IMR-90 (cell line): Measurements from ENCODE around the gene CDK5R2. TPM values are rescaled to one million over a fixed set of nuclear protein-coding genes. Genes with fewer than 3 reads are reported as not detected.

Experiments
- ATAC-seq: fragments of 200-7000 bp; cut with Tn5 transposase; 2 replicates; pipeline ENCODE4 v1.9.1; 2020; ENCODE audit warnings: low read depth, mild to moderate bottlenecking, moderate library complexity
- BruUV-seq: library from RNA; stranded (reverse); fragments of 400-500 nt; replicated peaks from 2 replicates; lab custom pipeline; 2021; lab: Mats Ljungman, UMichigan
- CTCF ChIA-PET: fragments of 300-600 bp; formaldehyde crosslinking; extraction: SDS; loops from one replicate; lab custom pipeline; 2021; ENCODE audit warnings: antibody characterized with exemption; lab: Yijun Ruan, JAX
- POLR2A ChIA-PET: fragments of 300-600 bp; sonication (Branson Sonifier 250); formaldehyde crosslinking; loops from one replicate; lab custom pipeline; 2022; ENCODE audit warnings: antibody characterized with exemption; ENCODE audit not compliant: unreplicated experiment; lab: Charles Lee
- DNase-seq: peaks from one replicate; pipeline ENCODE4 v3.0.0; 2013
- H2AFZ ChIP-seq: replicated peaks from 2 replicates; pipeline ENCODE3; 2013; ENCODE audit warnings: low read length, mild to moderate bottlenecking; ENCODE audit not compliant: poor library complexity
- H2AK5ac ChIP-seq: 2 replicates; pipeline ENCODE4 v1.6.1; 2013; ENCODE audit warnings: low read depth, low read length, inconsistent platforms
- H2AK9ac ChIP-seq: replicated peaks from 2 replicates; pipeline ENCODE3; 2013; ENCODE audit warnings: mild to moderate bottlenecking, low read depth, low read length, moderate library complexity; ENCODE audit not compliant: poor library complexity
- H2BK120ac ChIP-seq: 2 replicates; pipeline ENCODE4 v1.6.1; 2013; ENCODE audit warnings: low read depth, low read length, inconsistent platforms
- H2BK15ac ChIP-seq: 3 replicates; pipeline ENCODE4 v1.6.1; 2013; ENCODE audit warnings: low read depth, low read length, inconsistent platforms
- H2BK20ac ChIP-seq: 2 replicates; pipeline ENCODE4 v1.6.1; 2013; ENCODE audit warnings: low read depth, mild to moderate bottlenecking, inconsistent platforms, low read length, moderate library complexity
- H2BK5ac ChIP-seq: 2 replicates; pipeline ENCODE4 v1.6.1; 2013; ENCODE audit warnings: mild to moderate bottlenecking, low read depth, low read length, inconsistent platforms; ENCODE audit not compliant: poor library complexity, severe bottlenecking
- H3K14ac ChIP-seq: replicated peaks from 2 replicates; pipeline ENCODE4 v1.6.1; 2013; ENCODE audit warnings: low read depth, low read length, inconsistent platforms
- H3K18ac ChIP-seq: 2 replicates; pipeline ENCODE4 v1.6.1; 2013; ENCODE audit warnings: low read depth, low read length, control low read depth
- H3K23ac ChIP-seq: 2 replicates; pipeline ENCODE4 v1.6.1; 2013; ENCODE audit warnings: low read depth, low read length, inconsistent platforms
- H3K27ac ChIP-seq: 2 replicates; pipeline ENCODE4 v1.5.1; 2013; ENCODE audit warnings: mild to moderate bottlenecking, control low read depth, low read length; ENCODE audit not compliant: insufficient read depth
- H3K27me3 ChIP-seq: 2 replicates; pipeline ENCODE4 v1.6.1; 2013; ENCODE audit warnings: low read length; ENCODE audit not compliant: control insufficient read depth, insufficient read depth
- H3K36me3 ChIP-seq: 2 replicates; pipeline ENCODE4 v1.6.1; 2013; ENCODE audit warnings: low read length, mixed read lengths; ENCODE audit not compliant: control insufficient read depth, insufficient read depth
- H3K4ac ChIP-seq: 2 replicates; pipeline ENCODE4 v1.6.1; 2013; ENCODE audit warnings: low read depth, low read length, inconsistent platforms
- H3K4me1 ChIP-seq: 2 replicates; pipeline ENCODE4 v1.6.1; 2013; ENCODE audit warnings: low read length, mixed read lengths; ENCODE audit not compliant: control insufficient read depth, insufficient read depth
- H3K4me2 ChIP-seq: 2 replicates; pipeline ENCODE4 v1.6.1; 2013; ENCODE audit warnings: low read depth, mild to moderate bottlenecking, control low read depth, low read length, moderate library complexity
- H3K4me3 ChIP-seq: 2 replicates; pipeline ENCODE4 v1.5.1; 2013; ENCODE audit warnings: low read depth, mild to moderate bottlenecking, control low read depth, low read length, moderate library complexity; ENCODE audit not compliant: insufficient read depth
- H3K56ac ChIP-seq: 2 replicates; pipeline ENCODE4 v1.6.1; 2013; ENCODE audit warnings: low read length, inconsistent platforms; ENCODE audit not compliant: insufficient read depth; ENCODE audit errors: extremely low read depth
- H3K79me1 ChIP-seq, 2 experiments: 2 replicates each; pipeline ENCODE4 v1.6.1; 2013; ENCODE audit warnings: low read length in 2 of 2, inconsistent platforms in 1 of 2, low read depth in 1 of 2
- H3K9ac ChIP-seq: 2 replicates; pipeline ENCODE4 v1.6.1; 2013; ENCODE audit warnings: low read depth, low read length, control low read depth
- H3K9me1 ChIP-seq: 2 replicates; pipeline ENCODE4 v1.6.1; 2013; ENCODE audit warnings: low read length, inconsistent platforms; ENCODE audit not compliant: insufficient read depth
- H3K9me3 ChIP-seq: 2 replicates; pipeline ENCODE4 v1.6.1; 2013; ENCODE audit warnings: low read length; ENCODE audit not compliant: control insufficient read depth, insufficient read depth
- H4K20me1 ChIP-seq: 2 replicates; pipeline ENCODE4 v1.6.1; 2013; ENCODE audit warnings: low read length, inconsistent platforms; ENCODE audit not compliant: insufficient read depth
- H4K5ac ChIP-seq: 2 replicates; pipeline ENCODE4 v1.6.1; 2013; ENCODE audit warnings: mild to moderate bottlenecking, low read depth, low read length, control low read depth
- H4K8ac ChIP-seq, 2 experiments: 2 replicates each; pipeline ENCODE4 v1.6.1; 2013; ENCODE audit warnings: low read depth in 2 of 2, low read length in 2 of 2, control low read depth in 1 of 2, inconsistent platforms in 1 of 2
- H4K91ac ChIP-seq: 2 replicates; pipeline ENCODE4 v1.6.1; 2013; ENCODE audit warnings: low read depth, low read length, inconsistent platforms; ENCODE audit not compliant: insufficient read depth
- BHLHE40 ChIP-seq: fragments of 150-350 bp; IDR thresholded peaks from 2 replicates; pipeline ENCODE4 v1.6.1; 2016; ENCODE audit warnings: mild to moderate bottlenecking, low read depth, low read length
- CEBPB ChIP-seq: IDR thresholded peaks from 2 replicates; pipeline ENCODE4 v1.6.1; 2012; ENCODE audit warnings: low read depth, low read length, improper control_type of control experiment
- CHD1 ChIP-seq: IDR thresholded peaks from 2 replicates; pipeline ENCODE4 v1.6.1; 2012; ENCODE audit warnings: low read depth, low read length, improper control_type of control experiment
- CTCF ChIP-seq: conservative IDR thresholded peaks from 2 replicates; pipeline ENCODE4 v1.5.1; 2012; ENCODE audit warnings: mild to moderate bottlenecking, low read depth, low read length, improper control_type of control experiment
- FOS ChIP-seq: fragments of 150-350 bp; IDR thresholded peaks from 2 replicates; pipeline ENCODE4 v1.6.1; 2016; ENCODE audit warnings: low read depth, low read length
- MAZ ChIP-seq: IDR thresholded peaks from 2 replicates; pipeline ENCODE4 v1.6.1; 2012; ENCODE audit warnings: low read depth, mild to moderate bottlenecking, low read length, improper control_type of control experiment, moderate library complexity, borderline replicate concordance
- MXI1 ChIP-seq: IDR thresholded peaks from 2 replicates; pipeline ENCODE4 v1.6.1; 2012; ENCODE audit warnings: low read depth, mild to moderate bottlenecking, low read length, moderate library complexity, borderline replicate concordance
- NFE2L2 ChIP-seq: fragments of 150-350 bp; IDR thresholded peaks from 2 replicates; pipeline ENCODE4 v1.6.1; 2016; ENCODE audit warnings: low read depth, mild to moderate bottlenecking, low read length
- RAD21 ChIP-seq: IDR thresholded peaks from 2 replicates; pipeline ENCODE4 v1.6.1; 2012; ENCODE audit warnings: low read length, improper control_type of control experiment
- RCOR1 ChIP-seq: IDR thresholded peaks from 2 replicates; pipeline ENCODE4 v1.6.1; 2012; ENCODE audit warnings: mild to moderate bottlenecking, low read length, improper control_type of control experiment; ENCODE audit not compliant: insufficient replicate concordance
- RFX5 ChIP-seq: IDR thresholded peaks from 2 replicates; pipeline ENCODE4 v1.8.0; 2012; ENCODE audit warnings: low read depth, mild to moderate bottlenecking, low read length, moderate library complexity
- SMC3 ChIP-seq: fragments of 150-350 bp; IDR thresholded peaks from 2 replicates; pipeline ENCODE4 v1.6.1; 2016; ENCODE audit warnings: low read depth, mild to moderate bottlenecking, antibody characterized with exemption, low read length, moderate library complexity
- USF2 ChIP-seq: fragments of 150-350 bp; IDR thresholded peaks from 2 replicates; pipeline ENCODE4 v1.6.1; 2017; ENCODE audit warnings: mild to moderate bottlenecking, antibody characterized with exemption, low read length, low read depth
- WGBS, 2 experiments: methylation state at CpG; one replicate each; pipeline versions ENCODE4 v1.1.5 to v1.1.7; 2013; ENCODE audit warnings: missing lambda C conversion rate in 2 of 2; ENCODE audit not compliant: insufficient read length in 1 of 2; ENCODE audit errors: extremely low coverage in 2 of 2; 5-methylcytosine and 5-hydroxymethylcytosine counted together
- dilution Hi-C: fragments of 300-500 bp; cut with HindIII; formaldehyde crosslinking; loops from one replicate; pipeline ENCODE4 v1.14.3; 2018; ENCODE audit warnings: low sequenced_read_pairs; ENCODE audit not compliant: unreplicated experiment
- in situ Hi-C: fragments of 300-500 bp; cut with MboI; formaldehyde crosslinking; loops from 3 replicates; pipeline ENCODE4 v1.14.3; 2019; ENCODE audit warnings: low sequenced_read_pairs, inconsistent platforms, mixed read lengths
- intact Hi-C: fragments of 100-400 bp; cut with micrococcal nuclease; formaldehyde crosslinking; loops from 2 replicates; pipeline ENCODE4 v1.10.0; 2022
- polyA plus RNA-seq, 3 experiments: library from polyadenylated mRNA; depleted of rRNA; stranded (reverse); fragments of >200 nt; gene quantifications; 2 replicates each; pipeline ENCODE4 v1.2.3, GENCODE V29; 2012; ENCODE audit warnings: low replicate concordance in 1 of 3
- total RNA-seq: library from RNA; depleted of rRNA; stranded (reverse); fragments of >200 nt; gene quantifications from 2 replicates; pipeline ENCODE4 v1.2.3, GENCODE V29; 2012
- TF ChIP-seq, protein P1 (sequence below): fragments of 150-350 bp; IDR thresholded peaks from 2 replicates; pipeline ENCODE4 v1.6.1; 2016; ENCODE audit warnings: low read depth, mild to moderate bottlenecking, low read length, moderate library complexity, borderline replicate concordance

Gene CDK5R2
- total and polyA plus RNA-seq, 2 of the 4 experiments (the other 2 are of a cell fraction): not detected

DNA sequence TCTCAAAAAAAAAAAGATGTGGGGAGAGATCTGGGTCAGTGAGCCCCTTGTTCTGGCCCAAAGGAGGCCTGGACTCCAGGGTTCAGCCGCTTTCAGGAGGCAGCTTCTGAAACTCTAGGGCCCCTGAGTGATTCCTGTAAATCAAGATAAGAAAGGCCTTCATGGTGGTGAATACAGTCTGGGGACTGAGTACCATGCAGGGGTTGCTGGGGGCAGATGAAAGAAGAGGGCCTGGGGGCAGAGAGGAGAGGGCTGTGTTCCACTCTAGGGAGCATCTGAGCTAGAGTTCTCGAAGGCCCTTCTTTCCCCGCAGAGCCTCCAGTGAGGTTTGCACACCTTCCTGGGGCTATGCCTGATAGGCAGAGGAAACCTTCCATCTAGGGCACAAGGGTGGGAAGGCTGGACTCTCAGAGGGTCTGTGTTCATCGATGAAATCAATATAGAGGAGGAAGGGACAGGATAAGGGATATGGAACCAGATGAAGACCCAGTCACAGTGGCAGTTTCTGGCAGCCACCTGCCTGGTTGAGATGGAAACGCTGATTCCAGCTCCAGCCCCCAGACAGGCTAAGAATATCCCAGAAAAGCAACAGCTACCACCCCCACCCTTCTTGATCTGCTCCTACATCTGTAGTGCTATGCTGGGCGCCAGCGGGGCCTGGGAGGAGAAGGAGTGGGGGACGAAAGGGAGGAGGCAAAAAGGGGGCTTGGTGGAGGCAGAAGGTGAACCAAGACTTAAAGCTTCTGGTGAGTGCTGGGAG, 4.7 kb upstream of the CDK5R2 start:
- Histone ChIP-seq H3K27me3 (peaks cover 63% of the 10 kb centered on the region), H3K9me3 (no peaks in the 10 kb centered on the region), H4K91ac (no peak overlapping the region), H3K27ac (no peak overlapping the region), H3K36me3 (no peaks in the 10 kb centered on the region), H2AK9ac (no peak overlapping the region), H2BK5ac (no peak overlapping the region), H2BK120ac (no peak overlapping the region), H3K4me1 (no peaks in the 10 kb centered on the region), H3K4me3 (no peak overlapping the region), H4K20me1 (no peaks in the 10 kb centered on the region; the same call in 1 of the 2 replicates), H3K9me1 (0 out of 2 replicates have a peak, but pooled peaks cover 4% of the 10 kb centered on the region), H2AFZ (no peak overlapping the region), H2AK5ac (no peak overlapping the region), H3K9ac (no peak overlapping the region), H3K4ac (no peak overlapping the region), H3K18ac (no peak overlapping the region), H3K4me2 (no peak overlapping the region), H2BK20ac (no peak overlapping the region), H2BK15ac (no peak overlapping the region), H3K14ac (no peak overlapping the region), H4K8ac (no peak overlapping the region), H3K56ac (no peak overlapping the region), H4K5ac (no peak overlapping the region), H3K79me1 (no peaks in the 10 kb centered on the region), H3K23ac (no peak overlapping the region)
- intact Hi-C loops (no loop called here), dilution Hi-C loops (no loop called here), in situ Hi-C loops (no loop called here)
- WGBS, 2 experiments: 37% methylated on average over 2 of the region's 8 CpGs; no CpG with 5 or more reads in 1 of the 2 experiments
- TF ChIP-seq USF2 (no peak), MXI1 (no peak), CHD1 (no peak), FOS (no peak), RCOR1 (no peak), BHLHE40 (no peak), SMC3 (no peak), CEBPB (no peak), RFX5 (no peak), RAD21 (no peak), CTCF (no peak), MAZ (no peak), NFE2L2 (no peak)
- TF ChIP-seq, protein P1, sequence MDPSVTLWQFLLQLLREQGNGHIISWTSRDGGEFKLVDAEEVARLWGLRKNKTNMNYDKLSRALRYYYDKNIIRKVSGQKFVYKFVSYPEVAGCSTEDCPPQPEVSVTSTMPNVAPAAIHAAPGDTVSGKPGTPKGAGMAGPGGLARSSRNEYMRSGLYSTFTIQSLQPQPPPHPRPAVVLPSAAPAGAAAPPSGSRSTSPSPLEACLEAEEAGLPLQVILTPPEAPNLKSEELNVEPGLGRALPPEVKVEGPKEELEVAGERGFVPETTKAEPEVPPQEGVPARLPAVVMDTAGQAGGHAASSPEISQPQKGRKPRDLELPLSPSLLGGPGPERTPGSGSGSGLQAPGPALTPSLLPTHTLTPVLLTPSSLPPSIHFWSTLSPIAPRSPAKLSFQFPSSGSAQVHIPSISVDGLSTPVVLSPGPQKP: no peak
- no TSS peak for BruUV-seq
- POLR2A ChIA-PET: no interaction called here
- ATAC-seq (no peak), DNase-seq (no peak)
- CTCF ChIA-PET: no interaction called here
